ENCODE measurements around the gene RABGAP1.

DNA sequence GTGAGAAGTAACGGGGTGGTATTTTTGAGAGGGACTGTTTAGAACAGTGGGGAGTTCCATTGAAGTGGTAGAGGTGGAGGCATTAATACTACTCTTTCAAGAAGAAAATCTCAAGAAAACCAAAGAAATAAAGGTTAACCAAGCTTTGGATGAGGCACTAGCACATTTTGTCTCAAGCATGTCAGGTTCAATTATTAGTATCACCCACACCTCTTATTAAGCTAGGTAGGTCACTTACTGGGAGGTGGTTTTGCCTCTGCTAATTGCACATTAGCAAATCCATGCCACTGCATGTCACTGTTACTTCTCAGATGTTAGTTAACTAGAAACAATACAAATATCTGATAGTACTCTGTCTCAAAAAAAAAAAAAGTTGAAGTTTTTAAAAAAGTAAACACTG, 10.2 kb downstream of the RABGAP1 start:
- TF ChIP-seq POLR2A (IDR thresholded peaks at IDR 0.05; ENCODE audit: low read length) (no peak), GATA1 (IDR thresholded peaks at IDR 0.05; ENCODE audit: low read depth, low read length) (no peak)

All from erythroblast (primary cell).